Parathyroid adenoma (tissue), 2 donors: ENCODE data around the gene PDCL2.

Experiments
- H2AFZ ChIP-seq: fragments of 300-600 bp; sonication (generic); one replicate; pipeline ENCODE4 v1.7.0; 2017; ENCODE audit warnings: antibody characterized with exemption, mild to moderate bottlenecking
- H3K27ac ChIP-seq: fragments of 300-600 bp; sonication (generic); one replicate; pipeline ENCODE4 v1.7.0; 2017
- H3K27me3 ChIP-seq: fragments of 300-600 bp; sonication (generic); one replicate; pipeline ENCODE4 v1.7.0; 2017; ENCODE audit warnings: low read length; ENCODE audit not compliant: control insufficient read depth, insufficient read depth
- H3K36me3 ChIP-seq: fragments of 300-600 bp; sonication (generic); one replicate; pipeline ENCODE4 v1.7.0; 2017; ENCODE audit warnings: low read length; ENCODE audit not compliant: control insufficient read depth, insufficient read depth
- H3K4me1 ChIP-seq: fragments of 300-600 bp; sonication (generic); one replicate; pipeline ENCODE4 v1.7.0; 2017; ENCODE audit warnings: control low read depth
- H3K4me2 ChIP-seq: fragments of 300-600 bp; sonication (generic); one replicate; pipeline ENCODE4 v1.7.0; 2017; ENCODE audit warnings: low read length
- H3K4me3 ChIP-seq: fragments of 300-600 bp; sonication (generic); one replicate; pipeline ENCODE4 v1.7.0; 2017; ENCODE audit warnings: low read depth, low read length
- H3K79me2 ChIP-seq: fragments of 300-600 bp; sonication (generic); one replicate; pipeline ENCODE4 v1.7.0; 2017; ENCODE audit warnings: control low read depth
- H3K9ac ChIP-seq: fragments of 300-600 bp; sonication (generic); one replicate; pipeline ENCODE4 v1.7.0; 2017; ENCODE audit warnings: mild to moderate bottlenecking
- H3K9me3 ChIP-seq: fragments of 300-600 bp; sonication (generic); one replicate; pipeline ENCODE4 v1.7.0; 2017; ENCODE audit warnings: low read length; ENCODE audit not compliant: control insufficient read depth
- TF ChIP-seq, protein P1 (sequence below): fragments of 300-600 bp; sonication (generic); IDR thresholded peaks from one replicate; pipeline ENCODE4 v1.7.0; 2017; ENCODE audit warnings: antibody characterized with exemption, mild to moderate bottlenecking
- donor health status: primary hyperparathyroidism.

The PDCL2 gene

DNA sequence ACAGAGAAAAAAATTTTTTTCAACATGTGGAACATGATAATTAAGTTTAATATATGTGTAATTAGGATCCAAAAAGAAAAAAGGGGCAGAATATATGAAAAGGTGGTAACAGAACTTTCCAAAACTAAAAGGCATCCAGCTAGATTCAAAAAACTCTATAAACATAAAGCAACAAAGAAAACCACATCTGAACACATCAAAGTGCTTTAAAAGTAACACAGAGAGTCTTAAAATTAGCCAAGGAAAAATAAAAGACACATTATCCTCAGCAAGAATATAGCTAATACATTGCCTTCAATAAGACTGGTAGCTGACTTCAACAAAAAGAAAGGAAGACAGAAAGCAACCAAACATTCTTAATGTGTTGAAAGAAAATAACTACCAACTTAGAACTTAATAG, 53.5 kb downstream of the PDCL2 start:
- Histone ChIP-seq H3K4me1 (no peaks in the 10 kb centered on the region), H3K9me3 (no peaks in the 10 kb centered on the region), H3K4me2 (no peak overlapping the region), H3K79me2 (peaks cover 22% of the 10 kb centered on the region), H3K27me3 (no peaks in the 10 kb centered on the region), H3K4me3 (no peak overlapping the region), H3K27ac (no peak overlapping the region), H2AFZ (no peak overlapping the region), H3K9ac (no peak overlapping the region), H3K36me3 (no peaks in the 10 kb centered on the region)
- TF ChIP-seq, protein P1, sequence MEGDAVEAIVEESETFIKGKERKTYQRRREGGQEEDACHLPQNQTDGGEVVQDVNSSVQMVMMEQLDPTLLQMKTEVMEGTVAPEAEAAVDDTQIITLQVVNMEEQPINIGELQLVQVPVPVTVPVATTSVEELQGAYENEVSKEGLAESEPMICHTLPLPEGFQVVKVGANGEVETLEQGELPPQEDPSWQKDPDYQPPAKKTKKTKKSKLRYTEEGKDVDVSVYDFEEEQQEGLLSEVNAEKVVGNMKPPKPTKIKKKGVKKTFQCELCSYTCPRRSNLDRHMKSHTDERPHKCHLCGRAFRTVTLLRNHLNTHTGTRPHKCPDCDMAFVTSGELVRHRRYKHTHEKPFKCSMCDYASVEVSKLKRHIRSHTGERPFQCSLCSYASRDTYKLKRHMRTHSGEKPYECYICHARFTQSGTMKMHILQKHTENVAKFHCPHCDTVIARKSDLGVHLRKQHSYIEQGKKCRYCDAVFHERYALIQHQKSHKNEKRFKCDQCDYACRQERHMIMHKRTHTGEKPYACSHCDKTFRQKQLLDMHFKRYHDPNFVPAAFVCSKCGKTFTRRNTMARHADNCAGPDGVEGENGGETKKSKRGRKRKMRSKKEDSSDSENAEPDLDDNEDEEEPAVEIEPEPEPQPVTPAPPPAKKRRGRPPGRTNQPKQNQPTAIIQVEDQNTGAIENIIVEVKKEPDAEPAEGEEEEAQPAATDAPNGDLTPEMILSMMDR, result no peak

DNA sequence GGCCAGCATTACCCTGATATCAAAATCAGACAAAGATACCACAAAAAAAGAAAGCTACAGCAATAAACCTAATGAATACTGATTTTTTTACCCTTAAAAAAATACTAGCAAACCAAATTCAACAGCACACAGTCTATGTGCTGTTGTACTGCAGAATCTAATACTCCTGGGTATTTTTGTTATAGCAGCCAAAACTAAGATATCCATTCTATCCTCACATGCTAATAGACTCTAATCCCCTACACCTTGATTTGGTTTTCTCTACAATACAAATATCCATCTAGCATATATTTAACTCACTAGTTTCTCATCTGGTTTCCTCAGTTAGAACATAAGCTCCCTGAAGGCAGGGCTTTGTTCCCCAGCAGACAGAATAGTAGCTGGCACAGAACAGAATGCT, 57.7 kb downstream of the PDCL2 start:
- TF ChIP-seq, protein P1, result no peak

DNA sequence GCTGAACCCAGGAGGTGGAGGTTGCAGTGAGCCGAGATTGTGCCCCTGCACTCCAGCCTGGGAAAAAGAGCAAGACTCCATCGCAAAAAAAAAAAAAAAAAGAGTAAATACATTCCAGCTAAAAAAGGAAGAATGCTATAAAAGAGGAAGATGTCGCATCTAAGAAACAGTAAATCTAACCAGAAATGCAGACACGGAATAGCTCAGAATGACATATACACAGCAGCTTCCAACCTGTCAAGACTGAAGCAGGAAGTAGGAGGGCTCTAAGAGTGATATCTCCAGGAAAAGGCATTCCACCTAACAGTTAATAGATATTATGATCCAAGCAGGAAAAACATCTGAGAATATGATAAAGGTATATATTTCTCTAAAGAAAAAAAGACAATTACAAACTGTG, 61.4 kb downstream of the PDCL2 start:
- Histone ChIP-seq H3K27me3 (no peaks in the 10 kb centered on the region), H3K4me3 (no peak overlapping the region), H3K79me2 (peaks cover 11% of the 10 kb centered on the region), H3K9ac (no peak overlapping the region), H3K27ac (no peak overlapping the region), H3K4me1 (no peaks in the 10 kb centered on the region), H3K36me3 (no peaks in the 10 kb centered on the region), H3K4me2 (no peak overlapping the region), H3K9me3 (no peaks in the 10 kb centered on the region), H2AFZ (no peak overlapping the region)
- TF ChIP-seq, protein P1, result no peak

More for the DNA sequence above, 57.7 kb downstream of the PDCL2 start:
- H3K27ac ChIP-seq, result no peak overlapping the region
- no peak overlapping the region for H3K4me3 ChIP-seq
- H3K9me3 ChIP-seq, result no peaks in the 10 kb centered on the region
- peaks cover 21% of the 10 kb centered on the region for H3K79me2 ChIP-seq
- H3K4me1 ChIP-seq, result no peaks in the 10 kb centered on the region
- H3K4me2 ChIP-seq, result no peak overlapping the region
- no peak overlapping the region for H3K9ac ChIP-seq
- no peaks in the 10 kb centered on the region for H3K27me3 ChIP-seq
- no peak overlapping the region for H2AFZ ChIP-seq
- no peaks in the 10 kb centered on the region for H3K36me3 ChIP-seq

DNA sequence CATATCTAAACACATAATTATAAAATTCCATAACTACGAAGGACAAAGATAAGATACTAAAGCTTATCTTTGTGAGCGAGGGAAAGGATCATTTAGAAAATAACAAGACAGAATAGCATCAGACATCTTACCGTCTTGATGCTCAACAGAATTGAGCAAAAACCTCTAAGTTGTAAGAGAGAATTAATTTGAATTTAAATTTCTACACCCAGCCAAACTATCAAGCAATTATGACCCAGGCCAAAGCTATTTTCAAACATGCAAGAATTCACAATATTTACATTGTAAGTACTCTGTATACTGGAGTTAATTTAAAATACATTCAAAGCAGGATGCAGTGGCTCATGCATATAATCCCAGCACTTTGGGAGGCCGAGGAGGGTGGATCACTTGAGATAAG, 61.9 kb downstream of the PDCL2 start:
- TF ChIP-seq, protein P1, result no peak
- Histone ChIP-seq H3K4me1 (no peaks in the 10 kb centered on the region), H3K36me3 (no peaks in the 10 kb centered on the region)

DNA sequence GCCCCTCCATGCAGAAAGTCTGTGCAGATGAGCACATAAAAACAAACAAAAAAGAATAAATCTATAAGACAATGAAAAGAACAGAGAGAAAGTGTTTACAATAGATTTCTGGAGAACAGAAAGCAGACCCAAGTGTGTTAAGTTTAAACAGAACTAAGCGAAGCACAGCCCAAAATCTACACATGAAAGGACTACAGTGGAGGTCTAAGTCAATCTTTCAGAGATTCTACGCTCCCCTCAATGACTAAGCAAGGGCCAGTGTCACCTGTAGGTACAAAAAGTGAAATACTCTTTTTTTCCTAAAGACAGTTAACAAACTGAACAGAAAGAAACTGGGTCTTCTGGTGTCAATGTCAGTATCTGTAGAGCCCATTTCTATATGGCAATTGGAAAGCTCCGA, 63.6 kb downstream of the PDCL2 start:
- no peak overlapping the region for H2AFZ ChIP-seq
- no peak overlapping the region for H3K4me2 ChIP-seq
- H3K4me3 ChIP-seq, result no peak overlapping the region
- H3K9me3 ChIP-seq, result no peaks in the 10 kb centered on the region
- TF ChIP-seq, protein P1, result no peak
- H3K27me3 ChIP-seq, result no peaks in the 10 kb centered on the region
- H3K36me3 ChIP-seq, result no peaks in the 10 kb centered on the region
- H3K79me2 ChIP-seq, result peaks cover 8% of the 10 kb centered on the region
- no peaks in the 10 kb centered on the region for H3K4me1 ChIP-seq
- H3K27ac ChIP-seq, result no peak overlapping the region
- H3K9ac ChIP-seq, result no peak overlapping the region

More for the DNA sequence above, 61.9 kb downstream of the PDCL2 start:
- H3K4me3 ChIP-seq, result no peak overlapping the region
- H3K9me3 ChIP-seq, result no peaks in the 10 kb centered on the region
- no peak overlapping the region for H3K4me2 ChIP-seq
- no peak overlapping the region for H2AFZ ChIP-seq
- H3K9ac ChIP-seq, result no peak overlapping the region
- H3K27me3 ChIP-seq, result no peaks in the 10 kb centered on the region
- H3K79me2 ChIP-seq, result peaks cover 11% of the 10 kb centered on the region
- no peak overlapping the region for H3K27ac ChIP-seq
